DLD1 (cell line): Measurements from ENCODE around the gene SYCE1.

Experiments
- in situ Hi-C: cut with HindIII; loops from 2 replicates; pipeline ENCODE4 v1.10.0; 2017; ENCODE audit warnings: low sequenced_read_pairs

SYCE1 gene

GRCh38 chr10:133516057-133516456, 49.3 kb downstream of the SYCE1 start:
- in situ Hi-C loops = no loop called here

DNA sequence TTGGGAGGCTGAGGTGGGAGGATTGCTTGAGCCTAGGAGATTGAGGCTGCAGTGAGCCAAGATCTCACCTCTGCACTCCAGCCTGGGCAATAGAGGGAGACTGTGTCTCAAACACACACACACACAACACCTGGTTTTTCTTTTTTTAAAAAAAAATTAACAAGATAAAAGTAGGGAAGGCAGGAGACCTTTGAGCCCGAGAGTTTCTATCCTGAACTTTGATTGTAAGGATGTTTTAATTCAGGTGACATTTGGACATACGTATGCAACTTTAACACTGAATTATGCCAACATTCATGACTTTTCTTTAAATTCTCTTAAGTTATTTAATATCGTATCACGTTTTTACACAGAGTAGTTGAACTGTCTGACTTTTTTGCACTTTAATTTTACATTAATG, 49.9 kb downstream of the SYCE1 start:
- in situ Hi-C loops = no loop called here

DNA sequence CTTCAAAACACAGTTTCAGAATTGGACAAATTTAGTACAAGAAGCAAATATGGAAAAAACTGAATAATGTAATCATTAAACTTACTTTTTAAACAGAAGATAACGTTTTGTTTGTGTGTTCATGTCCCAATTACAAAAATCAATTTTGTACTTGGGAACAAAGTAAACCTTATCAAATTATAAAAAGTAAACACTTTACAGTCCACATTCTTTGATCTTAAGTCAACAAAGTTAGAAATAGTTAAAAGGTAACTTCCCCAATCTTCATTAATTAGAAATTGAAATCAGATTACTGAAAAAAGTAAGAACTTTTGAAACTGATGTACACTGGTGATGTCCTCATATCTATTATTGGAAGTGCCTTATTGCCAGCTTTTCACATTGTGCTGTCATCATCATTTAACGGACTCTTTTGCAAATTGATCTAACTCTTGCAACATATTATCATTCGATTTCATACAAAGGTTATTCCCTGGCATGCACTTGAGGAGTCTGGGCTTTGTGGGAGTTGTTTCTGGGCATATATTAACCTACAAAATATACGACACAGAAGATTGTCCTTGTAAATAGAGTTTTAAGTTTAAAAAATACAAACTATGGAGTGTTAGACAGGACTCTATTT, 53.4 kb downstream of the SYCE1 start:
- in situ Hi-C loops = no loop called here

DNA sequence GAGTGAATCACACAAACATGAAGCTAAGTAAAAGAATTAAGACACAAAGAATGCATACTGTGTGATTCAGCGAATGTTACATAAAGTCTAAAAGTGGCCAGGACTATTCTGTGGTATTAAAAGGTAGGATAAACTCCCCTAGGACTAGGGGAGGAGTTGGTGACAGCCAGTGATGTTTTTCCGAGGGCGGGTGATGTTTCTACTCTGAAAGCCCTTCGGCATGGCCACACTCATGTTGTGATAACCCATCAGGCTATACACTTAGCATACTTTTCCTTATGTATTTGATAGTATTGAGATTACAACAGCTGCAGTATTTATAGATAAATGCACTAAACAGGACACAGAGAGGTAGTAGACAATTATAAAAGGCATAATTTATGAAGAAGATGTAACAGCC, 54.0 kb downstream of the SYCE1 start:
- in situ Hi-C loops = no loop called here

DNA sequence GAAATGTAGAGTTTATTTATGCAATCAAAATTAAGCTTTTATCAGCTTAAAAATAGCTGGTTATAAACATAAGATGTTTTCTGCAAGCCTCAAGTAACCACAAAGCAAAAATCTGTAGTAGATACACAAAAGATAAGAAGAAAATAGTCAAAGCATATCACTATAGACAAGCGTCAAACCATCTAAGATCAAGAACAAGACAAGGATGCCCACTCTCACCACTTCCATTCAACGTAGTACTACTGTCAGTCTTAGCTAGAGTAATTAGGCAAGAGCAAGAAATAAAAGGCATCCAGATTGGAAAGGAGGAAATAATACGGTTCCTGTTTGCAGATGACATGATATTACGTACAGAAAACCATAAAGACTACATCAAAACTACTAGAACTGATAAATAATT, 55.7 kb downstream of the SYCE1 start:
- in situ Hi-C loops = no loop called here
